Measurements from ENCODE around the gene SYCP2.

DNA sequence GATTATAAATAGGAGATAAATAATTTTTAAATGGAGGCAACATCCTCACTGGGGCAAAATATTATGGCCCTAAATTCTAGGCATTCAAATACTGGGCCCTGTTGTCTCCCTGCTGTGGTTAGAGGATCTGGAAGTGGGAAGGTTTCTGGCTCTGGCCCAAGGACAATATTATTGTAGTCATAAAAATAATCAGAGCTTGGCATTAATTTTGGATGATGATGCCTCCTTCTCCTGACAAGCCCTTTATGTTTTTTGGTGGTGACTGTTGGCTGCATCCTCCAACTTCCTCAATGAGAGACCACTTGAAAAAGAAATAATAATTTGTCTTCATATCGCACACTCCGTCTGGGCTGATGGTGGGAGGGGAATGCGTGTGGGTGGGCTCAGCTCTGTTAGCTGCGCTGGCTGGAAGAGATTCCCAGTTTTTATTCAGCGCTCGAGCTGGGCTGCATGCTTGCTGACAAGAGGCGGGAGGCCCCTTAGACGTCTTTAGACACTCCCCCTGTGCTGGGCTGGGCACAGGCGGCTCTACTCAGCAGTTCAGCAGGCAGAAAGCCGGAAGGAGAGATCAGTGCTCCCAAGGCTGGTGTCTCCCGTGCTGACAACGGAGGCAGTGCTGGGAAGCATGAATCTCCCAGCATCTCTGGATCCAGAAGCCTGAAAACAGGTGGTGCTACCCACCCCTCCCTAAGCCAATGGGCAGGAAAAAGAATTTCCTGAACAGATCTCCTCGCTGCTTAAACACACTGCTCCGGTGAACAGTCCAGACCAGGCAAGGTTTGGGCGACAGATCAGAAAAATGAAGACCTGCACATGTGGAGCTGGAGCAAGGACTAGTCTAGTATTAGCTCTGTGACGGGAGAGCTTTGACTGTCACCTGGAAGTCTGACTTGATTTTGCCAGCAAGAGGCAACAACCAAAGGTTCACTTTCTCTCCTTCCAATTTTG, 97.7 kb downstream of the SYCP2 start:
- TF ChIP-seq, protein P1, sequence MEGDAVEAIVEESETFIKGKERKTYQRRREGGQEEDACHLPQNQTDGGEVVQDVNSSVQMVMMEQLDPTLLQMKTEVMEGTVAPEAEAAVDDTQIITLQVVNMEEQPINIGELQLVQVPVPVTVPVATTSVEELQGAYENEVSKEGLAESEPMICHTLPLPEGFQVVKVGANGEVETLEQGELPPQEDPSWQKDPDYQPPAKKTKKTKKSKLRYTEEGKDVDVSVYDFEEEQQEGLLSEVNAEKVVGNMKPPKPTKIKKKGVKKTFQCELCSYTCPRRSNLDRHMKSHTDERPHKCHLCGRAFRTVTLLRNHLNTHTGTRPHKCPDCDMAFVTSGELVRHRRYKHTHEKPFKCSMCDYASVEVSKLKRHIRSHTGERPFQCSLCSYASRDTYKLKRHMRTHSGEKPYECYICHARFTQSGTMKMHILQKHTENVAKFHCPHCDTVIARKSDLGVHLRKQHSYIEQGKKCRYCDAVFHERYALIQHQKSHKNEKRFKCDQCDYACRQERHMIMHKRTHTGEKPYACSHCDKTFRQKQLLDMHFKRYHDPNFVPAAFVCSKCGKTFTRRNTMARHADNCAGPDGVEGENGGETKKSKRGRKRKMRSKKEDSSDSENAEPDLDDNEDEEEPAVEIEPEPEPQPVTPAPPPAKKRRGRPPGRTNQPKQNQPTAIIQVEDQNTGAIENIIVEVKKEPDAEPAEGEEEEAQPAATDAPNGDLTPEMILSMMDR (IDR thresholded peaks at IDR 0.05): no peak
- TF ChIP-seq POLR2A (IDR thresholded peaks at IDR 0.05) (no peak), POLR2AphosphoS5 (IDR thresholded peaks at IDR 0.05) (no peak), EP300 (IDR thresholded peaks at IDR 0.05) (no peak)
